NCI-H2107 (cell line): ENCODE measurements around the gene IRF8.
"Not testable (repeated sequence)": the region's sequence is repeated elsewhere in the genome, so short reads cannot be mapped to it uniquely, and the experiment has no call there.

Experiments
- DNase-seq: peaks from one replicate; lab custom pipeline; 2025; lab: John Stamatoyannopoulos, UW

IRF8 gene

DNA sequence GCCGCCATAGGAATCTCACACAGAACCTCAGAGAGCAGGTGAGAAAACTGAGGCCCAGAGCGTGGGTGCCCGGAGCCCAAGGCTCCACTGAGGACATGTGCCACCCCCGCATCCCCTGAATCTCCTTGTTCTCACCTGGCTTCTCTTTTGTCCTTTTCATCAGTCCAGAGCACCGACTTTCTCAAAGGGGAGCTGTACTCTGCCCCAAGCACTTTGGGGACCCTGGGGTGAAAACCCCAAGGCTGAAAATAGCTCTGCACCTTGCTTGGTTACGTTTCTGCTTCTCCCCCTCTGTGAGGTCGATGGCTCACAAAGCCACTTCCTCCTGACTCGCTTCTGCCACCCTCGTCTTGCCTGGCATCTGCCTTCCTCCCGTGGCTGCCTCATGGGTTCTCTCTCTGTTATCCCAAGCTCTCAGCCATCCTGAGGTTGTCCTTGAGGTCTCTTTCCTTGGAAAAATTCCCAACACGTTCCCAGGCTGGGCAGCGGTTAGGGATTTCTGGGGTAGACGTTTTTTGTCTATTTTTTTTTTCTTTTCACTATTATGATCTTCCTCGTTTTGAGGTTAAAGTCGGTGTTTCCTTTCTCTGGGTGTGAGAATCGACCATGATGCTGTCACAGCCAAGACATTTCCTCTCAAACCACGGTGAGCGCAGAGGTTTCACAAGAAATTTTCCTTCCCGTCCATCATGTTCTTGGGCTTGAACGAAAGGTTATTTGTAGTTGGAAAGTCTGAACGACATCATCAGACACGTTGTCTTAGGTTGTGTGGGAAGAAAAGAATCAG, 37.2 kb downstream of the IRF8 start:
- DNase-seq, result no peak

DNA sequence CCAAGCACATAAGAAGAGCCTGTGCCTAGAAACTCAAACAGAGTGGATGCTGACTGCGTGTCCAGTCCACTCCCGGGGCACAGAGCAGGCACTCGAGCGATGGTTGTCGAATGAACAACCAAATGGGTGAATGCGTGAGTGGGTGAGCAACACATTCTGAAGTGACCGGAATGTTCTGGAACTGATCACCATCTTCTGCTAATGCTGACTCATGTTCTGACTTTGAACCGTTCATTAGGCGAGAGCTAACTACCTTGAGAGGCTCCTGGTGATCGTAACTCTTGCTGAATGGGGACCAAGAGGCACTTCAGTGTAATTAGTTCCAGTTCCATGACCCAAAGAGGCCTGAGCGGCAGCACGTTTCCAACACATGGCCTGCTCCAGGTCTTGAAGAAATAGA, 37.9 kb downstream of the IRF8 start:
- no peak for DNase-seq

DNA sequence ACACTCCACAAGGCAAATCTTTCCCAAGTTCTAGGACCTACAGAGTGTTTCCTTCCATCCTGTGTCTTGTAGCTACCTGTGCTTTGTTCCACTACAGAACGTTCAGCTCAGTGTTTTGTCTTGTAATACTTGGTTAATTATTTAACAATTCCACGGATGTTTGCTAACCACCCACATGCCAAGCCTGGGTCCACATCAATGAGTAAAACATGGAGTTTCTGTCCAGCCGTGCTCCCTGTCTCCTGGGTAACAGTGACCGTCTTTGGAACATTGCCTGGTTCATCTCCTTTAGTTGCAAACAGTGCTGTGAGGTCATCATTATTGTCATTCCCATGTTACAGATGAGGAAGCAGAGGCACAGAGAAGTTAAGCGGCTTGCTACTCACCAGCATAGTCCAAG, 41.3 kb downstream of the IRF8 start:
- DNase-seq, result no peak

DNA sequence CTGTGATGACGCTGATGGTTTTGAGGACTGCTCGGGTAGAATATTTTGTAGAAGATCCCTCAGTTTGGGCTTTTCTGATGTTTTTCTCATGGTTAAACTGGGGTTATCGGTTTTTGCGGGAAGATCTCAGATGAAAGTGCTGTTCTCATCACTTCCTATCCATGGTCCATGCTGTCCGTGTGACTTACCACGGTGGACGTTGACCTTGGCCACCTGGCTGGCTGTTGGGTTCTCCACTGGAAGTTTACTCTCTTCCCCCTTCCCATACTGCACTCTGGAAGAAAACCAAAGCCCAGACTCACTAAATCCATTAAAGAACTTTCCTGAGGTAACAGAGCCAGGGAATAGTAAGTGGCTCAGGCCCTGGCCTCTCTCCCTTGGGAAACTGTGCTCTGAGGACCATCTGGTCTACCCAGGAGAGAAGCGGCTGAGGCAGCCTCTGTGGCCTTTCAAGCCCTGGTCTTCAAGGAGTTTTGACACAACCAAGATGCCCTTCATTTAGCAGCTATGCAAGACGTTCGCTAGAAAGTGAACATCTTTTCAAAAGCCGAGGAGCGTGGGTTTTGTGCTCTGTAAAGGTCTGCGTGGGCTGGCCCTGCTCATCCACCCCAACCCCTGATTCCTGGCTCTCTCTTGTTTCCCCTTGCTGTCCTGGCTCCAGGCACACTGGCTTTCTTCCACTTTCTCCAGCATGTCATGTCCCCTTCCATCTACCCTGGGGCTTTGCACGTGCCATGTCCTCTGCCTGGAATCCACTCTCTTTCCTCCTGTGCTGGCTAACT, 43.1 kb downstream of the IRF8 start:
- DNase-seq, result no peak

DNA sequence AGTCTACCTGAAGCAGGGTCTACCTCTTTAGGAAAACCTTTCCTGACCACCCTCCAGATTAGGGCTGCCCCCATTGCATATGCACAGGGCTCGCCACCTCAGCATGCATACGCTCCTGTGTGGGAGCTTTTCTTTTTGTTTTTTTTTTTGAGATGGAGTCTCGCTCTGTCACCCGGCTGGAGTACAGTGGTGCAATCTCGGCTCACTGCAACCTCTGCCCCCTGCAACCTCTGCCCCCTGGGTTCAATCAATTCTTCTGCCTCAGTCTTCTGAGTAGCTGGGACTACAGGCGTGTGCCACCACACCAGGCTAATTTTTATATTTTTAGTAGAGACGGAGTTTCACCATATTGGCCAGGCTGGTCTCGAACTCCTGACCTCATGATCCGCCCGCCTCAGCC, 43.7 kb downstream of the IRF8 start:
- DNase-seq, result not testable (repeated sequence)

DNA sequence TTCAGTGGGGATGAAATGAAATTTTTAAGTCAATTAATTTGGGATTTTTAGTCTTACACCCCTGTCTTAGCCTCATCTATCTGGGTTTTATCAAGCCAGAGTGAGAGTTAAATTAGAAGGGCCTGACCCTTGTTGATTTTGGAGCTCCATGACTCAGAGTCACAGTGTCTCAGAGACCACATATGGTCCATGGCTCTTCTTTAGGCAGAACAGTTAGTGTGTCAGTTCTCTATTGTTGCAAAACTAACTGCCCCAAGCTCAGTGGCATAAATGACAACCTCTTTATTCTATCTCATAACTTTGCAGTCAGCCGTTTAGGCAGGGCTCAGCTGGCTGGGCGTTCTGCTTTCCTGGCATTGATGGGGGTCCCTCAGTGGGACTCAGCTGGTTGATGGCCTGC, 44.7 kb downstream of the IRF8 start:
- DNase-seq, result no peak

DNA sequence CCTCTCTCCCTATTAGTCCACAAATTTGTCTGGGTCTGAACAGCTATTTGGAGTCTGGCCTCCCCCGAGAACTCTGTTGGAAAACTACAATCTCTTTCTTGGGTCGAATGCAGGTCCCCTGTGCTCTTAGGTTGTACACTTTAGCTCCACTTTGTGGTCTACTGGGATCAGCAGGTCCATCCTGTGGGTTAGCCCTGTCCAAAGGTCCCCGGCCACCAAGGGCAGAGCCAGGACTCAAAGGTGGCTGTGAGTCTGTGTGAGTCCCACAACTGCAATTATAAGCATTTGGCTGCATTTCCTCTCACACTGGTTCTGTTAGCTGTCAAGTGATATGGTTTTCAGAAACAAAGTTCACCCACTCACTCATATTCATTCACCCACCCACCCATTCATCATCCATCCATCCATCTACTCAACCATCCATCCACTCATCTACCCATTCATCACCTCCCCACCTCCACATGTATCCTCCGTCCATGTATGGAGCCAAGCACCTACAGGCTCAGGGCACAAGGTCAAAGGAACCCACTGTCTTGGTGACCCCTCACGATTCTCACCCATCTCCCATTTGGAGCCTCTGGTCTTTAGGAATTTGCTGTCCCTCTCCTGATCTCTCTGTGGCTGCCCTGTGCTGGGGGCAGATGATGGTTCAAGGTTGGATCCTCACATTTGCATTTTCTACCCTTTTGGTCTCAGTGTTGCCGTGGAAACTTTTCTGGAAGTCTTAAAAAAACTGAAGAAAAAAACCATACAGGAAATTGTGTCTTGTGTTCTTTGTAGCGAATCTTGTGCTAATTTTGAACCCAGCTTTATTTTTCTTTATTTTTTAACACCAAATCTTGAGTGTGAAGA, 45.8 kb downstream of the IRF8 start:
- DNase-seq, result no peak

DNA sequence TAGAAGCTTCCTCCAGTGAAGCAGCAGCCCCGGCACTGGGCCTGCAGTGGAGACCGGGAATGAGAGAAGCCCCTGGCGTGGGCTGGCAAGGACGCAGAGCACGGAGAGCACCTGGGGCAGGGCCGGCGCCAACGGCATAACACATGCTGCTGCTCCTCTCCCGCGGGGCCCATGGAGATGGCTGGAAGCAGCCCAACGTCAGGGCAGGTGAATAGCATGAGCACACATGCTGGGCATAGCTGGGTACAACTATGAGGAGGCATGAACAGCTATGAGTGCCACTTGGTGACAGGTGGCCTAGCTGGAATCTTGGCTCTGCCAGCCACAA, 46.4 kb downstream of the IRF8 start:
- no peak for DNase-seq

DNA sequence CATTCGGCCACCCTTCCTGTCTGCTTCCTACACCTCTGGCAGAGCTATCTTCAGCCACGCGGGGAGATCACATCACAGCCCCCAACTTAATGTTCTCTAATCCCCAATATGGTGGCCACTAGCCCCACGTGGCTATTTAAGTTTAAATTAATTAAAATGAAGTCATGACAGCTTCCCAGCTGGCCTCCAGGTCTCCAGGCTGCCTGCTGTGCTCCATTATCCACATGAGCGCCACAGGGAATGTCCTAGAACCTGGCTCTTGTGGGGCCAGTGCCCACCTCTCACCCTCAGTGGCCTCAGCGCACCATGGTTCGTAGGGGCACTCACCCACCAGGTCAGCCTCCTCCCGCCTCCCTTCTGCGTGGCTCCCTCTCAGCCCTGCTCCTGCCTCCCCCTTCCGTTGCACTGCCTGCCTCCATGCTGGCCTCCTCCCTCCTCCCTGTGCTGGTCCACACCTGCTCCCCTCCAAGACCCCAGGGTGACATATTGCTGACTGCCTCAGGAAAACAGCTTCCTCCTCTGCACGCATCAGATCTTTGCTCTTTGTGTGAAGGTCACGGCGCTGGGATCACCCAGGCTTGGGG, 47.7 kb downstream of the IRF8 start:
- no peak for DNase-seq

DNA sequence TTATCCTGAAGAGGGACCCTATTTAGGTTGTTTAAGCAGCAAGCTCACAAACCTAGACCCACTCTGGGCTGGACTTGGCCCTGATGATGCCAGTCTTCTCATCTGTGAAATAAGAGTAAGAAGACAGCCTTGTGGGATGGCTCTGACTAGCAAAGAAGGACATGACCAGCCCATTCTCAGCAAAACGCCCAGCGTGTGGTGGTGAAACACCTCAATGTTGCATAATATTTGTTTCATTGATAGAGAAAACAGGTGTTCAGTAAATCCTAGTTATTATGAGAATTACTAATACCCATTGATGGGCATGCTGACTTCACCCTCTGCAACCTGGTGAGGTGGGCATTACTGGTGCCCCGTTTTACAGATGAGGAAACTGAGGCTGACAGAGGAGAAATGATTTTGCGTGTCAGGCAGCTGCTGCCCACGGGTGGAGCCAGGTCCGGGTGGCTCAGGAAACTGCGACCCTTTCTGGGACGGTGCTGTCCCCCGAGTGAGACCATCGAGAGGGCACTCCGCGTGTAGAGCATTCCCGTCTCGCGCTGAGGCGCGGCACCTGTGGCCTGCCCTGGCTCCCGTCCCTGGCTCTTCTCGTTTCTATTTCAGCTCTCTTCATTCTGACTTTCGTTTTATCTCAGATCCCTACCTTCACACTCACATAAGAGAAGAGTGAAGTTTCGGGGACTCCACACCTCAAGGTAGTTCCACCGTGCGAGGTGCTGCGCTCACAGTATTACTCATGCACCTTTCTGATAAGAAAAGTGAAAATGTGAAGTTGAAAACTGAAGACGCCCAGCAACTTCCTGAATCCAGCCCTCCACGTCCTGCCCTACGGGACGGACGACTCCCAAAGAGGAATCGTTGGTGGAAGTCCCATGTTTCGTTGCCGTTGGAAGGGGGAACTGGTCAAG, 48.5 kb downstream of the IRF8 start:
- DNase-seq, result no peak

DNA sequence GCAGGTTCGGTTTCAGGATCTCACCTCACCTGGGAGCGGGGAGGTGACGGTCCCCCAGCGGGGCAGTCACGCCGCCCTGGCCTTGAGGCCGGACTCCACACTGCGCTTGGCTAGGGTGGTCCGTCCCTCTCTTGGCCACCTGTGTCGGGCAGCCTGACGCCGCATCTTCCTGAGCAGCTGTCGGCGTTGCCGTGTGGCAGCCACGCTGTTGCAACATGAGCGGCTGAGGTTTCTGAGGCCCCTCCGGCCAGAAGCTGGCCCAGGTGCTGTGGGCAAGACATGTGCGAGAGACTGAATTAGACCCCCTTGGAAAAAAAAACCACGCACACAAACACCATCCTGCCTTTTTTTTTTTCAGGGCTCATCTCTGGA, 49.2 kb downstream of the IRF8 start:
- DNase-seq, result no peak

DNA sequence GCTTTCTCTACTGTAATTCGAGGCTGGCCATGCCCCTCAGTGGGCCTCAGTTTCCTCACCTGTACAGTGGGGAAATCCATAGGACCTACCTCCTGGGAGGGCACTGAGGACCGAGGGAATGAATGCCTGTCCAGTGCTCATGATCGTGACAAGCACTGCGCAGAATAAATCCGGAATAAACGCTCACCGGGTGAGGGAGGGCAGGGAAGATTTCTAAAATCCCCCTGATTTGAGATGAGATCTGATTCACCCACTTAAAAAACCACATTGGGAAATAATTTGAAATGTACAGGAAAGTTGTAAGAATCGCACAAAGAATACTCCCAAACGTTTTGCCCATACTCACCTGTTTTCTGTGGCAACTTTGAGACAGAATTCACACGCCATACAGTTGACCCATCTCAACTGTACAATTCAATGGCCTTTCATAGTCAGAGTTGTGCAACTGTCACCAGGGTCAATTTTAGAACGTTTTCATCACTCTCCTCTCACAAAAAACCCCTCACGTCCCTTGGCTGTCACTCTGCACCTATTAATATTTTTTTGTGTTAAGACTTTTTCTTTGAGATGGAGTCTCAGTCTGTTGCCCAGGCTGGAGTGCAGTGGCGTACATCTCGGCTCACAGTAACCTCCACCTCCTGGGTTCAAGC, 49.8 kb downstream of the IRF8 start:
- no peak for DNase-seq

DNA sequence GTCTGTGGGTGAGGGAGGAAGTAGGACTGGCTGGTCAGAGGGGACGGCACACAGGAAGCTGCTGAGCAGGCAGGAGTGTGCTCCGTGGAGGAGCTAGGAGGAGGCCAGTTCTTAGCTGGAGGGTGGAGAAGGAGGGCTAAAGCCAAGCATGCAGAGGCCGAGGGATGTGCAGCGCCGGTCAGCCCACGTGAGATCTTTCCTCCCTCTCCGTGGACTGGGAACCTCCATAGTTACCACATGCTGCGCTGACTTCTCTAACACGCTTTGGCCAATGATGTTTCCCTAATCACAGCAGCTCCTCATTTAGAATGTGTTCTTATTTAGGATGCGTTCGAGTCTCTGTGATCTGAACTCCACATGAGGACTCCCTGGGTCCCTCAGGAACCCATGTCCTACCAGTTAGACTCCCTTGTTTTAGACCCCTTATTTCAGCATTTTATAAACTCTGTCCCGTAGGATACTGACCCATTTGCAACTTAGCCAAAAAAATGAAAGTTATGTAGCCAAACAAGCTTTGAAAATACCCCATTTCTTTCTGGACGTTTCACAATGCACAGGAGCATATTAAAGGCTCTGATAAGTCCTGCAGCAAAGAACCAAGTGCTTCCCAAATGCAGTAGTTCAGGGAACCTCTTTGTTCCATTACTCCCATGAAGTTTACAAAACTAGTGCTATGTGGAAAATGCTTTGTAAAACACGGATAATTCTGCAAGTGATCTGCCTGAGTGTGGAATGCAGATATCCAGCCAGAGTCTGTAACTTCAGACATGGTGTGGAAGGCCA, 51.4 kb downstream of the IRF8 start:
- DNase-seq, result no peak

DNA sequence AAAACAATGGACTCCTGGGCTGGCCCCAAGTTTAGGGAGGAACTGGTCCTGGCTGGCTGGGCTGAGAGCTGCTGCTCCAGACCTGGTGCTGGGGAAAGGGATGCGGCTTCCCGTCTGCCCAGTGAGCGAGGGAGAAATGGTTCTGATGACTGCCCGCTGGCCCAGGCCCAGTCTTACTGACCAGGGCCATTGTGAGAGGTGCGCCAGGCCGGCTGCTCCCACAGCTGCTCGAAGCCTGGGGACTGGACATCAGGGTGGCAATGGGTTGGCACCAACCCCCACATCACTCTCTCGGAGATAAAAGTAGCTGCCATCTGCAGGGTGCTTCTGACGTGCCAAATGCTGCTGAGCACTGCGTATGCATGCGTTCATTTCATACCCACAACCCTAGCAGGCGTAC, 53.2 kb downstream of the IRF8 start:
- no peak for DNase-seq

DNA sequence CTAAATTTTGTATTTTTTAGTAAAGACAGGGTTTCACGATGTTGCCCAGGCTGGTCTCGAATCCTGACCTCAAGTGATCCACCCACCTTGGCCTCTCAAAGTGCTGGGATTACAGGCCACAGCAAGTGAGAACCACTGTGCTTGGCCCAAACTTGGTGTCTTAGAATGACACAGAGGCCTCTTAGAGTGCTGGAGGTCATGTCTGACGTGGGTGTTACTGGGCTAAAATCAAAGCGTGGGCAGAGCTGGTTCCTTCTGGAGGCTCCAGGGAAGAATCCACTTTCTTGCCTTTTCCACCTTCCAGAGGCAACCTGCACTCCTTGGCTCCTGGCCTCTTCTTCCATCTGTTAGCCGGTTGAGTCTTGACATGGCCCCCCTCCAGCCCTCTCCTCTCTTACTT, 53.8 kb downstream of the IRF8 start:
- DNase-seq, result no peak

DNA sequence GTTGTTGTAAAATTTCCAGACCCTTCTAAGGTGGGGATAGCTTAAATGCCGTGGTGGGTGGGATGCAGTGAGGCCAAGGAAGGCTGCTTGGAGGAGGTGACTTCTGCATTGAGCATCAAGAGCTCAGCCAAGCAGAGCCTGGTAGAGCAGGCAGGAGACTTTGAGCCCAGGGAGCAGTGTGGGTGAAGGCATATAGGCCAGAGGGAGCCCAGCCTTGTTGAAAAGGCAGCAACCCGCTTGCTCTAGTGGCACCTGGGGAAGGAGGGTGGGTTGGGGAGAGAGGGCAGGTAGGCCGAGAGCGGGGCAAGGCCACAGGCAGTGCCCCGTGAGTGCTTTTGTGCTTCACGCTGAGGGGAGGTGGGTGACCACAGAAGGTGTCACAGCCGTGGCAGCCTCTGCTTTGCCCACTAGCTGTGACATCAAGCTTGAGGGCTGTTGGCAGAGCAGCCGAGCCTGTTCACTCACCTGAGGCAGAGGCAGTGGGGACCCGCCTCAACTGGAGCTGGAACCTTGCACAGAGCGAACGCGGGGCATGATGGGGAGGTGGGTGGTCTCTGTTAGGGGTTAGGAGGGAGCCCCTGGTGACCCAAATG, 56.1 kb downstream of the IRF8 start:
- no peak for DNase-seq

DNA sequence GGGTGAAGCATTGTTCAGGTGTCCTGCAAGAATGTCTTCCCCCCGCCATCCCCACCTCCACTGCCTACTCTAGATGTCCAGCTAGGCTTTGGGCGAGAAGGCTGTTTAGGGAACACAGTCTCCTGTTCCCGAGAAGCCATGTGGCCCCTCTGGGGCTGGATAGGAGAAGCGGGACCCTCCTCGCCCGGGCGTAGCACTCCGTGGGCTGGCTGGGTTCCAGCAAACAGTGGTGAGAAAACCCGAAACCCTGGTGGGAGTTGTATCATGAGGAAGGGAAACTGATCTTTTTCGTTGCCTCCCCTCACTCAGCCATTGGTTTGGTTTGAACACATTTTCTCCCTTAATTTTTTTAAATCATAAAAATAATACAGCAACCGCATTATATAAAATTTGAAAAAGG, 56.6 kb downstream of the IRF8 start:
- DNase-seq, result no peak

DNA sequence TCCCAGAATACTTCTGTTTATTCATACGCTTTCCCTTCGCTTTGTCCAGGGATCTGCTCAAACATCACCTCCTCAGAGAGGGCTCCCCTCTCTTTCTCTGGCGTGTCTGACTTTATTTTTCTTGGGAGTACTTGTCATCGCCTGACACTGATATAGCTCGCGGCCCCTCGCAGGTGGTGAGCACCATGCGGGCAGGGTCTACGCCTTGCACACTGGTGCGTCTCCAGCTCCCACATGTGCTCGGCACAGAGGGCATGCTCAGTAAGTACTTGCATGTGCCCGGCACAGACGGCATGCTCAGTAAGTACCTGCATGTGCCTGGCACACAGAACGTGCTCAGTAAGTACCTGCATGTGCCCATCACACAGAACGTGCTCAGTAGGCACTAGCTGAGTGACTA, 57.5 kb downstream of the IRF8 start:
- no peak for DNase-seq

DNA sequence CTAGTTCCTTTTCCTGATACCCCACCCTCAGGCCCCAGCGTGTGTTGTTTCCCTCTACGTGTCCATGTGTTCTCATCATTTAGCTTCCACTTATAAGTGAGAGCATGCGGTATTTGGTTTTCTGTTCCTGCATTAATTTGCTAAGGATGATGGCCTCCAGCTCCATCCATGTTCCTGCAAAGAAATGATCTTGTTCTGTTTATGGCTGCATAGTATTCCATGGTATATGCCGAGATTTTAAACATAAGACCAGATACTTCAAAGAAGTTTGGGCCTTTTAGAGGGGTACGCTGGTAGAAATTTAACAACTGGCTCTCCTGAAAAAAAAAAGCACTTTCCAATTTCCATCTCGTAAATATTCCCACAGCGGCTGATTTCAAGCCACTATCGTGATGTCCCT, 59.8 kb downstream of the IRF8 start:
- no peak for DNase-seq

DNA sequence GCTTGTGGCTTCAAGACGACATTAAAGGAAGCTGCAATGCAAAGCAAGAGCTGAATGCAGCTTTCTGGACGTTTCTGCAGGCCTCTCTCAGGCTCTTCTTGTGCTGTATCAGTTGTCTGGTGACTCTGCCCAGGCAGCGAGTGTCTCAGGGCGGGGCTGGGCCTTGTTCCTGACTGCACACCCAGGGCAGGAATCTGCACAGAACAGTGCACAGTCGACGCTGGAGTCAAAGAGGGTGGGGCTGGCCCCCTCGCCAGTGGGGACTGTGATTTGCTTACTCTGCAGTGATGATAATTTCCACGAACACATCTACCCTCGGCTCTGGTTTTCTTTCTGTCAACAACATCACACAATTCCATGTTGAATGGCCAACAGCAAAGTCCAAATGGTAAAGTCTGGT, 60.7 kb downstream of the IRF8 start:
- no peak for DNase-seq
